NB4 (cell line): Measurements from ENCODE around the gene IFNL1.

Experiments
- DNase-seq: peaks from one replicate; pipeline ENCODE4 v3.0.0; 2010; ENCODE audit warnings: low read depth
- H3K4me3 ChIP-seq: one replicate; pipeline ENCODE4 v1.5.1; 2011; ENCODE audit warnings: mild to moderate bottlenecking, low read depth, low read length, moderate library complexity
- CTCF ChIP-seq: IDR thresholded peaks from one replicate; pipeline ENCODE4 v1.5.1; 2012; ENCODE audit warnings: low read depth, low read length
- MYC ChIP-seq: IDR thresholded peaks from 2 replicates; pipeline ENCODE4 v1.6.1; 2011; ENCODE audit warnings: low read depth, low read length
- POLR2A ChIP-seq: IDR thresholded peaks from 2 replicates; pipeline ENCODE4 v1.6.1; 2011; ENCODE audit warnings: mild to moderate bottlenecking; ENCODE audit not compliant: insufficient read length; ENCODE audit errors: extremely low read depth
- TF ChIP-seq, protein P1 (sequence below): IDR thresholded peaks from 2 replicates; pipeline ENCODE4 v1.6.1; 2011; ENCODE audit warnings: low read depth, low read length

The IFNL1 gene

DNA sequence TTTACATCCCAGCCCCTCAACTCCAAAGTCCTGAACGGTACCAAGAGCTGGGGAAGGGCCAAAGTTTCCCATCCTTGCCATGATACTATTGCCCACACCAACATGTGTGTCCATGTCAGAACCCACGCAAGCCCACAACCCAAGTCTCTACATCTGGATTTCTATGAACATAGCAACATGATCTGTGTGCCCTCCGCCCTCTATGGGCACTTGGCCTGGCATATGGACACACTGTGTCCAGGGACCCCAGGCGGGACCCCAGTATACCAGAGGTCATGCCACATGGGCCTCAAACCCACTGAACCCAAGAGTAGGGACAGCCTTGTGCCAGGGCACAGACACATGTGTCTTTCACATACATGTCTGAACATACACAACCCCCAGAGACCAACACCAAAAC, 22.5 kb downstream of the IFNL1 start:
- TF ChIP-seq CTCF (no peak), POLR2A (no peak), MYC (no peak)
- TF ChIP-seq, protein P1, sequence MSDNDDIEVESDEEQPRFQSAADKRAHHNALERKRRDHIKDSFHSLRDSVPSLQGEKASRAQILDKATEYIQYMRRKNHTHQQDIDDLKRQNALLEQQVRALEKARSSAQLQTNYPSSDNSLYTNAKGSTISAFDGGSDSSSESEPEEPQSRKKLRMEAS, result no peak
- DNase-seq, result no peak
- no peak overlapping the region for H3K4me3 ChIP-seq

DNA sequence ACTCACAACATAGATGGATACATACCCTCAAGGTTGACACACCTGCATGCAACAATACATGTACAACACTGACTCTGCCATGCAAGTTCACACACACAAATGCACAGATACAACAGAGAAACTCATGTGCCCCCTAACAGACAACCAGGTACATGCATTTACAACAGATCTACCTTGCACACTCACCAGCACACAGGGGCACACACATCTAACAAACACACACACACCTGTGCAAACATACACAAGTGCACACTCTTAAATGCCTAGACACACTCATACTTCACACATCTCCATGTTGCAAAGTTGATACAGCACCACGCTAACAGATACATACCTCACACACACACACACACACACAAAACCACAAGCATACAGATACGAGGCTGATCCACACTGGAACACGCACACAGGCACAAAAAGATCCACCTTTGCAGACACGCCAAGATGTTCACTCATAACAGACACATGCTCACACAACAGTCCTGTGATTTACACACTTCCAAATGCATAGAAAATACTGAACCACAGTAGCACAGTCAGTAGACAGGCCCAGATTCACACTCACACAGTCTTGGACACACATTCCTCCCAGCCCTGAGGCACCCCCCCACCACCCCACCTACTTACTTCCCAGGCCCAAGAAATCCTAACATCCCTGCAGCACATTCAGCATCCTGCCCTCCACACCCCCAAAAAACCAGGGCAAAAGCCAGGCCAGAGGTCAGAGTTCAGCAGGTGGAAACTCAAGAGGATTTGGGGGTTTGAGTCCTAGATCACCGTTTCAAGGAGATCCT, 23.1 kb downstream of the IFNL1 start:
- H3K4me3 ChIP-seq, result no peak overlapping the region
- TF ChIP-seq, protein P1, result no peak
- TF ChIP-seq CTCF (no peak), POLR2A (no peak)

GRCh38 chr19:39319892-39320248, 23.7 kb downstream of the IFNL1 start:
- DNase-seq, result no peak
- TF ChIP-seq CTCF (no peak), MYC (no peak), POLR2A (no peak)
- TF ChIP-seq, protein P1, result no peak
- no peak overlapping the region for H3K4me3 ChIP-seq

More for the DNA sequence above, 23.1 kb downstream of the IFNL1 start:
- no peak for DNase-seq

DNA sequence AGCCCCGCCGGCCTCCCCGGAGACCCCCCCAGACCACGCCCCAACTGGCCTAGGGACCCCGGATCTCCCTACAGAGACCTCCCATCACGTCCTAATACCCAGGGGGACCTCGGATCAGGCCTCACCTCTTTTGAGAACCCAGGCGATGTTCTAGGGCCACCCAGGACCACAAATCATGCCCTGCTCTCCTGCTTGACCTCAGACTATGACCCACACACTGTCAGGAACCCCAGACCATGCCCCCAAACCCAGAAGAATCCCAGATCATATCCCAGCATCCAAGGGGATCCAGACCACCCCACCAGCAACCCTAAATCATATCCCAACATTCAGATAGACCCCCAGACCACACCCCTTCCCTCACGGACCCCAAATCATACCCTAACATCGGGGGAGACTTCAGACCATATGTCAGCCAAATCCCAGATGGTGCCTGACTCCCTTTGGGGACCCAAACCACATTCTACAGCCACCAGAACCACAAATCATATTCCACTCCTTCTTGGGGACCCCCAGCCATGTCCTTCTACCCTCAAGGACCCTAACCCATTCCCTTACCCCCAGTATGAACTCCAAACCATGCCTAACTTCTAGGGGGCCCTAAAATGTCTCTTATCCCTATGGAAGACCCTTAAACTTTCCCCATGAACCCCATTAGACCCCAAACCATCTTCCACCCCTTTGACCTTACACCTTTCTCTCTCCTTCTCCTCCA, 25.1 kb downstream of the IFNL1 start:
- H3K4me3 ChIP-seq, result no peak overlapping the region
- TF ChIP-seq, protein P1, result no peak
- TF ChIP-seq MYC (no peak), CTCF (no peak), POLR2A (no peak)
- DNase-seq, result no peak

DNA sequence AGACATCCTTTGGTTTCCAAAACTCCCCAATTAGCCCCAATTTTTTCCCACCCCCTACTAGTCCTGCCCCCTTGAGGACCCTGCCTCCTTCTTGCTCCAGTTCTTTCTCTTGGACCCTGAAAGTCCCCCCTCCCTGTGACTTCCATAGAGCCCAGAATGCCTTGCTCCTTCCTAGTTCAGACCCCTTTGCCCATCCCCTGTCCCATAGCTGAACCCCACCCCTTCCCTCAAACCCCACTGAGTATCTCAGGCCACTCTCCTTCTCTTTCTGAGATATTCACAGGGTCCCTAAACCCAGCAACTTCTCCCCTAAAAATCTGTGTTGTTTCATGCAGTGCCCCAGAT, 25.6 kb downstream of the IFNL1 start:
- TF ChIP-seq, protein P1, result no peak
- no peak overlapping the region for H3K4me3 ChIP-seq
- DNase-seq, result no peak

GRCh38 chr19:39324242-39324842, 28.1 kb downstream of the IFNL1 start:
- TF ChIP-seq POLR2A (no peak), CTCF (no peak), MYC (no peak)
- TF ChIP-seq, protein P1, result no peak
- H3K4me3 ChIP-seq, result no peak overlapping the region
- no peak for DNase-seq
